K562 (cell line): ENCODE data around the gene ZFPM1. TPM values are rescaled to one million over a fixed set of nuclear protein-coding genes. Genes with fewer than 3 reads are reported as not detected.

ENCODE experiments used
- ATAC-seq: fragments of 200-7000 bp; cut with Tn5 transposase; 3 replicates; pipeline ENCODE4 v1.9.1; 2020; ENCODE audit warnings: moderate library complexity
- BruUV-seq: library from RNA; stranded (reverse); fragments of 400-500 nt; replicated peaks from 2 replicates; lab custom pipeline; 2021; lab: Mats Ljungman, UMichigan
- CTCF ChIA-PET: fragments of 300-600 bp; formaldehyde crosslinking; extraction: SDS; loops from one replicate; lab custom pipeline; 2021; ENCODE audit warnings: low intra/inter-chr PET ratio; lab: Yijun Ruan, JAX
- POLR2A ChIA-PET: fragments of 300-600, 350-650 bp; sonication (Branson Sonifier 250); formaldehyde crosslinking; extraction: SDS; loops from one replicate; lab custom pipeline; 2021; ENCODE audit warnings: antibody characterized with exemption, inconsistent platforms; lab: Yijun Ruan, JAX
- DNase-seq, 4 experiments: peaks; one replicate each; pipeline versions ENCODE4 v3.0.0 to v3.0.0-alpha.2; 2011 to 2018; ENCODE audit warnings: low spot score in 3 of 4, mixed read lengths in 3 of 4; ENCODE audit errors: extremely low read depth in 1 of 4
- FAIRE-seq: peaks from 2 replicates; lab custom pipeline; 2011; peaks lifted over from hg19 to GRCh38; lab: Jason Lieb, UNC
- H2AFZ ChIP-seq: 2 replicates; pipeline ENCODE4 v1.6.0; 2011; ENCODE audit warnings: low read depth, low read length, control low read depth, inconsistent platforms
- H3K27ac ChIP-seq: fragments of 200-600 bp; 3 replicates; pipeline ENCODE4 v1.8.0; 2011; ENCODE audit warnings: low read depth, mild to moderate bottlenecking, control low read depth, inconsistent platforms, low read length, moderate library complexity, mixed read lengths; ENCODE audit errors: extremely low read depth
- H3K27me3 ChIP-seq, 2 experiments: fragments of 300-600 bp in 1 of 2; 2 replicates in 1 of 2; 3 replicates in 1 of 2; pipeline versions ENCODE4 v1.6.0 to v1.8.0; 2011; ENCODE audit warnings: inconsistent platforms in 2 of 2, low read length in 2 of 2, mild to moderate bottlenecking in 1 of 2, mixed read lengths in 1 of 2, moderate library complexity in 1 of 2; ENCODE audit not compliant: control insufficient read depth in 2 of 2, insufficient read depth in 2 of 2
- H3K36me3 ChIP-seq: fragments of 300-600 bp; 3 replicates; pipeline ENCODE4 v1.8.0; 2011; ENCODE audit warnings: mild to moderate bottlenecking, low read length, inconsistent platforms; ENCODE audit not compliant: control insufficient read depth, insufficient read depth
- H3K4me1 ChIP-seq, 2 experiments: fragments of 200-600 bp in 1 of 2; replicated peaks in 1 of 2; 2 replicates in 1 of 2; 3 replicates in 1 of 2; pipeline versions ENCODE4 v1.5.1 to v1.8.0; 2011; ENCODE audit warnings: inconsistent platforms in 2 of 2, low read length in 2 of 2, mild to moderate bottlenecking in 1 of 2, mixed read lengths in 1 of 2, moderate library complexity in 1 of 2; ENCODE audit not compliant: control insufficient read depth in 2 of 2, insufficient read depth in 2 of 2
- H3K4me2 ChIP-seq: 2 replicates; pipeline ENCODE4 v1.6.1; 2011; ENCODE audit warnings: low read length, control low read depth, inconsistent platforms, mixed read lengths; ENCODE audit not compliant: insufficient read depth
- H3K4me3 ChIP-seq: fragments of 200-600 bp; sonication (generic), shearing (Covaris generic); 2 replicates; pipeline ENCODE4 v1.5.1; 2016; ENCODE audit warnings: control low read depth, inconsistent platforms
- H3K79me2 ChIP-seq: fragments of 200-600 bp; 3 replicates; pipeline ENCODE4 v1.8.0; 2011; ENCODE audit warnings: low read length, inconsistent platforms; ENCODE audit not compliant: control insufficient read depth, insufficient read depth
- H3K9ac ChIP-seq, 2 experiments: 2 replicates each; pipeline versions ENCODE4 v1.6.0 to v1.6.1; 2011; ENCODE audit warnings: low read depth in 2 of 2, low read length in 2 of 2, control low read depth in 1 of 2, inconsistent platforms in 1 of 2, mild to moderate bottlenecking in 1 of 2, mixed read lengths in 1 of 2; ENCODE audit not compliant: insufficient read depth in 1 of 2
- H3K9me1 ChIP-seq: one replicate; pipeline ENCODE4 v1.6.0; 2011; ENCODE audit warnings: inconsistent platforms, mild to moderate bottlenecking, low read length, moderate library complexity; ENCODE audit not compliant: control insufficient read depth, insufficient read depth
- H3K9me3 ChIP-seq: replicated peaks from 2 replicates; pipeline ENCODE4 v1.5.1; 2011; ENCODE audit warnings: low read depth, low read length, inconsistent platforms; ENCODE audit not compliant: control insufficient read depth, insufficient read depth
- H4K20me1 ChIP-seq: replicated peaks from 2 replicates; pipeline ENCODE4 v1.6.1; 2011; ENCODE audit warnings: low read length, inconsistent platforms, mixed read lengths; ENCODE audit not compliant: control insufficient read depth, insufficient read depth
- EHMT2 ChIP-seq: fragments of 450-650 bp; IDR thresholded peaks from 2 replicates; pipeline ENCODE4 v1.6.1; 2018; ENCODE audit warnings: antibody characterized with exemption
- FOXJ3 ChIP-seq: sonication (generic); formaldehyde crosslinking; IDR thresholded peaks from 2 replicates; pipeline ENCODE4 v1.4.0; 2020; ENCODE audit warnings: mild to moderate bottlenecking, missing genetic modification reagents
- HDAC8 ChIP-seq: fragments of 450-650 bp; IDR thresholded peaks from 2 replicates; pipeline ENCODE4 v1.6.1; 2016; ENCODE audit warnings: mild to moderate bottlenecking, missing genetic modification characterization, moderate library complexity, missing compliant biosample characterization
- MEIS2 ChIP-seq: fragments of 450-650 bp; IDR thresholded peaks from 2 replicates; pipeline ENCODE4 v1.6.1; 2014; ENCODE audit warnings: mild to moderate bottlenecking; ENCODE audit not compliant: partially characterized antibody
- RBFOX2 ChIP-seq: fragments of 200-400 bp; formaldehyde crosslinking; IDR thresholded peaks from 2 replicates; pipeline ENCODE4 v1.6.1; 2017; ENCODE audit warnings: low read depth, mild to moderate bottlenecking, low read length, moderate library complexity
- RBM22 ChIP-seq: fragments of 200-400 bp; formaldehyde crosslinking; IDR thresholded peaks from 2 replicates; pipeline ENCODE4 v1.6.1; 2018; ENCODE audit warnings: low read length, low read depth; ENCODE audit not compliant: poor library complexity, severe bottlenecking
- ZNF133 ChIP-seq: fragments of 250-450 bp; sonication (Bioruptor Pico); IDR thresholded peaks from 2 replicates; pipeline ENCODE4 v1.4.0; 2020; ENCODE audit warnings: mild to moderate bottlenecking
- WGBS: fragments of 100-300 bp; shearing (Covaris generic); methylation state at CpG from one replicate; pipeline ENCODE4 v1.1.6; 2016; ENCODE audit warnings: low coverage, mixed read lengths; ENCODE audit not compliant: insufficient coverage; ENCODE audit errors: missing lambda C conversion rate; 5-methylcytosine and 5-hydroxymethylcytosine counted together
- in situ Hi-C: fragments of 300-500 bp; cut with MboI; formaldehyde crosslinking; loops from 4 replicates; pipeline ENCODE4 v1.15.0; 2018; ENCODE audit warnings: inconsistent platforms, mixed read lengths
- intact Hi-C: fragments of 100-400 bp; cut with micrococcal nuclease; formaldehyde crosslinking; loops from 2 replicates; pipeline ENCODE4 v1.14.2; 2022
- polyA plus RNA-seq, 8 experiments: library from polyadenylated mRNA; depleted of rRNA in 4 of 8; stranded (reverse) in 5 of 8; unstranded in 3 of 8; fragments of >200 nt; fragmentation: Nextera tagmentation in 2 of 8; fragmentation: Illumina TruSeq in 1 of 8; extraction: Ambion mirVana in 2 of 8; extraction: Trizol in 1 of 8; gene quantifications; 2 replicates each; pipeline versions ENCODE4 v1.2.1 to v1.2.3, GENCODE V29; 2011 to 2014; ENCODE audit warnings: inconsistent platforms in 1 of 8, missing spikeins in 1 of 8
- total RNA-seq, 7 experiments: library from RNA; depleted of rRNA in 6 of 7; stranded (reverse); fragments of >200 nt in 6 of 7; fragmentation: Illumina TruSeq in 2 of 7; extraction: Trizol in 2 of 7; gene quantifications; 2 replicates each; pipeline versions ENCODE4 v1.2.1 to v1.2.3, GENCODE V29; 2011 to 2021; ENCODE audit warnings: low replicate concordance in 1 of 7
- TF ChIP-seq, protein P1 (sequence below), 2 experiments: fragments of 450-650 bp; conservative IDR thresholded peaks; 2 replicates each; pipeline ENCODE4 v1.6.1; 2017; ENCODE audit warnings: mild to moderate bottlenecking in 2 of 2, moderate library complexity in 2 of 2
- TF ChIP-seq, protein P2 (sequence below), 2 experiments: IDR thresholded peaks; 2 replicates each; pipeline ENCODE4 v1.6.1; 2012; ENCODE audit warnings: improper control_type of control experiment in 2 of 2, low read depth in 2 of 2, low read length in 2 of 2, borderline replicate concordance in 1 of 2

The ZFPM1 gene
- total and polyA plus RNA-seq, 9 of the 15 experiments (the other 6 are each of a cell fraction or from before 2014, with no cell fraction given), result 0.03 to 35.9 (median 1.4) TPM

DNA sequence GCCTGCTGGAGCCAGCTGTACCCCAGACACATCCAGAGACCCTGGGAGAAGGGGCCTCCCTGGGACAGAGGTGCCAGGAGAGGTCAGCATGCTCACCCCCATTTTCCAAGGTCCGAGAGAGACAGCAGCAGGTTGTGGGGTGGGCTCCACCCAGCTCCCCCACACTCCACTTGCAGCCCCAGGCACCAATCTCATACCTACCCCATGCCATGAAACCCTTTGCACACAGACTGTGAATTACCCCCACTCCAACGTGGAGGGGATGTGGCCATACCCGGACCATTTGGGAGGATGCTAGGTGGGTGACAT is 34.0 kb downstream of the ZFPM1 start:
- ChIA-PET POLR2A (interaction anchor here (0.6 kb wide), 1 partner anchor 53 kb away, joined by 3 read pairs; no protein-coding TSS in a partner anchor), CTCF (no interaction called here)
- no peaks in the 10 kb centered on the region for H3K9me3 ChIP-seq
- H3K9ac ChIP-seq, result peak overlapping the region in 1 of 2 experiments; percentile 36; a peak in 1 of 4 replicates
- in situ Hi-C loops, result no loop called here
- no peak overlapping the region for H3K27ac ChIP-seq
- no peak overlapping the region for H3K4me3 ChIP-seq
- no peak for TF ChIP-seq HDAC8 (tag)
- peaks cover 69% of the 10 kb centered on the region for H3K79me2 ChIP-seq
- DNase-seq, result no peak
- H3K9me1 ChIP-seq, result peaks cover 9% of the 10 kb centered on the region
- H2AFZ ChIP-seq, result no peak overlapping the region
- no peak overlapping the region for H3K4me2 ChIP-seq
- intact Hi-C loops, result no loop called here
- peaks cover 80% of the 10 kb centered on the region; the same call in 2 of the 3 replicates for H3K36me3 ChIP-seq
- peaks cover 29 to 98% of the 10 kb centered on the region in 2 experiments for H3K4me1 ChIP-seq
- BruUV-seq, result no TSS peak
- H4K20me1 ChIP-seq, result peaks cover 10% of the 10 kb centered on the region; the same call in 1 of the 2 replicates
- whole genome bisulfite sequencing, result 57% methylated on average over 2 of the region's 3 CpGs
- ATAC-seq, result no peak
- no peak for FAIRE-seq
- no peaks in the 10 kb centered on the region for H3K27me3 ChIP-seq

DNA sequence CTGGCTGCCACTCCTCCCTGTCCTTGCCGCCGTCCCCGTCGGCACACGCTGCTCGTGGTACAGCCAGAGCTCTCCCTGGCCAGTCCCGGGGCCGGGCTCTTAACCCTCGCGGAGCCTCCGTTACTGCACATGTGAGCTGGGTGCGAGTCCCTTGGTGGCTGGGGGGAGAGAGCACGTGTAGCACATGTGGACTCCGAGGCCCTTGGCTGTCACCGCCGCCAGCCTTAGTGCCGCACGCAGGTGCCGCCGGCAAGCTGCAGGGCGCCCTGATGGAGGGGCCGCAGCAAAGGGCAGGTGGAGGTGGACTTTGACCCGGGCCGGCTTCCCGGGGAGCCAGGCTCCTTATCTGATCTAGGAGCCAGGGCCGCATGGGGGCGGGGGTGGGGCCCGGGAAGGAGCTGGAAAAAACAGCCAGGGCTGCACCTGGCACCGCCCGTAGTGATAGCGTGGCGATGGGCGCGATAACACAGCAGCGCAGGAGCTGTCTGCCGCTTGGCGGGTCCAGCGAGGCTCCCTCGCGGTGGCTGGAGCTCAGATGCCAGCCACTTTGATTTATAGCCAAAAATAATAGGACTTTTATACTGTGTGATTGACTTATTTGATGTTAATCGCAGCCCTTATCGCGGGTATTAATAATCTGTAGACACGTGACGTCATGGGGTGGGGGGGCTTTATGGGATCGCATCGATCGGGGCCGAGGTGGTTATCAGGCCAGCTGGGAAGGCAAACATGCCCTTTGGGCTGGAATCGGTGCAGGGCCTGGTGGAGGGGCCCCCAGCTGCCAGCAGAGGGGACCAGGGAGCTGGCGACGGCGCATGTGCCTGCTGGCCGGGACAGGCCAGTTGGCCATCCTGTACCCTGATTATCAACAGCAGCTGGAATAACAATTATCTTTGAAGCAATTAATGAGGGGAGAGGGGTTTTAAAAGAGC is 35.1 kb downstream of the ZFPM1 start:
- H3K4me1 ChIP-seq, result peaks cover 35 to 98% of the 10 kb centered on the region in 2 experiments
- CTCF ChIA-PET, result no interaction called here
- H3K36me3 ChIP-seq, result peaks cover 82% of the 10 kb centered on the region; the same call in 2 of the 3 replicates
- TF ChIP-seq EHMT2, result no peak
- TF ChIP-seq, protein P1, sequence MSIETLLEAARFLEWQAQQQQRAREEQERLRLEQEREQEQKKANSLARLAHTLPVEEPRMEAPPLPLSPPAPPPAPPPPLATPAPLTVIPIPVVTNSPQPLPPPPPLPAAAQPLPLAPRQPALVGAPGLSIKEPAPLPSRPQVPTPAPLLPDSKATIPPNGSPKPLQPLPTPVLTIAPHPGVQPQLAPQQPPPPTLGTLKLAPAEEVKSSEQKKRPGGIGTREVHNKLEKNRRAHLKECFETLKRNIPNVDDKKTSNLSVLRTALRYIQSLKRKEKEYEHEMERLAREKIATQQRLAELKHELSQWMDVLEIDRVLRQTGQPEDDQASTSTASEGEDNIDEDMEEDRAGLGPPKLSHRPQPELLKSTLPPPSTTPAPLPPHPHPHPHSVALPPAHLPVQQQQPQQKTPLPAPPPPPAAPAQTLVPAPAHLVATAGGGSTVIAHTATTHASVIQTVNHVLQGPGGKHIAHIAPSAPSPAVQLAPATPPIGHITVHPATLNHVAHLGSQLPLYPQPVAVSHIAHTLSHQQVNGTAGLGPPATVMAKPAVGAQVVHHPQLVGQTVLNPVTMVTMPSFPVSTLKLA (conservative IDR thresholded peaks at IDR 0.05), result peak in 1 of 2 experiments; percentile 57; a peak in 3 of 4 replicates
- peak; percentile 68 for TF ChIP-seq RBM22
- TF ChIP-seq MEIS2, result peak; percentile 44
- TF ChIP-seq, protein P2, sequence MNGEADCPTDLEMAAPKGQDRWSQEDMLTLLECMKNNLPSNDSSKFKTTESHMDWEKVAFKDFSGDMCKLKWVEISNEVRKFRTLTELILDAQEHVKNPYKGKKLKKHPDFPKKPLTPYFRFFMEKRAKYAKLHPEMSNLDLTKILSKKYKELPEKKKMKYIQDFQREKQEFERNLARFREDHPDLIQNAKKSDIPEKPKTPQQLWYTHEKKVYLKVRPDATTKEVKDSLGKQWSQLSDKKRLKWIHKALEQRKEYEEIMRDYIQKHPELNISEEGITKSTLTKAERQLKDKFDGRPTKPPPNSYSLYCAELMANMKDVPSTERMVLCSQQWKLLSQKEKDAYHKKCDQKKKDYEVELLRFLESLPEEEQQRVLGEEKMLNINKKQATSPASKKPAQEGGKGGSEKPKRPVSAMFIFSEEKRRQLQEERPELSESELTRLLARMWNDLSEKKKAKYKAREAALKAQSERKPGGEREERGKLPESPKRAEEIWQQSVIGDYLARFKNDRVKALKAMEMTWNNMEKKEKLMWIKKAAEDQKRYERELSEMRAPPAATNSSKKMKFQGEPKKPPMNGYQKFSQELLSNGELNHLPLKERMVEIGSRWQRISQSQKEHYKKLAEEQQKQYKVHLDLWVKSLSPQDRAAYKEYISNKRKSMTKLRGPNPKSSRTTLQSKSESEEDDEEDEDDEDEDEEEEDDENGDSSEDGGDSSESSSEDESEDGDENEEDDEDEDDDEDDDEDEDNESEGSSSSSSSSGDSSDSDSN (IDR thresholded peaks at IDR 0.05; ENCODE audit: borderline replicate concordance in 1 of 2, low read depth in 2 of 2, low read length in 2 of 2), result 0 out of 4 replicates have a peak, but pooled peaks of 1 of the 2 experiments have one; percentile 27
- TF ChIP-seq RBFOX2, result peak; percentile 42; the same call in 1 of the 2 replicates
- TF ChIP-seq ZNF133 (CRISPR knock-in tag), result no peak
- no peak for TF ChIP-seq FOXJ3

More for the DNA sequence above, 35.1 kb downstream of the ZFPM1 start:
- Histone ChIP-seq H3K9me3 (no peaks in the 10 kb centered on the region), H3K9ac (peak overlapping the region in 1 of 2 experiments; percentile 71; a peak in 1 of 4 replicates), H4K20me1 (peaks cover 10% of the 10 kb centered on the region; the same call in 1 of the 2 replicates), H3K9me1 (peaks cover 9% of the 10 kb centered on the region), H3K79me2 (peaks cover 64% of the 10 kb centered on the region), H3K27me3 (no peaks in the 10 kb centered on the region), H3K4me3 (no peak overlapping the region), H3K4me2 (no peak overlapping the region), H2AFZ (no peak overlapping the region), H3K27ac (no peak overlapping the region)
- POLR2A ChIA-PET, result interaction anchor here (0.6 to 1.3 kb wide), 5 partner anchors 13 to 880 kb away, joined by 3 to 5 read pairs (median 3); no protein-coding TSS in a partner anchor
- intact Hi-C loops (no loop called here), in situ Hi-C loops (no loop called here)
- no TSS peak for BruUV-seq
- WGBS, result 81% methylated on average over 31 of the region's 54 CpGs
- ATAC-seq, result no peak
- FAIRE-seq, result no peak
- DNase-seq, result peak in 2 of 4 experiments; percentile 66 to 69
